A549 (cell line): ENCODE measurements around the gene NFE2.
"Not testable (repeated sequence)": the region's sequence is repeated elsewhere in the genome, so short reads cannot be mapped to it uniquely, and the experiment has no call there.

Source experiments
- CTCF ChIP-seq: fragments of >200 bp; sonication (Bioruptor Twin); formaldehyde crosslinking; IDR thresholded peaks from 3 replicates; pipeline ENCODE4 v1.5.1; 2016
- HDAC2 ChIP-seq: fragments of 200-600 bp; sonication (generic); IDR thresholded peaks from 2 replicates; pipeline ENCODE4 v1.6.1; 2016
- JUN ChIP-seq, 2 experiments: fragments of >200 bp; sonication (Bioruptor Twin); formaldehyde crosslinking; IDR thresholded peaks; 2 replicates in 1 of 2; 3 replicates in 1 of 2; pipeline ENCODE4 v1.6.1; 2016 to 2017
- JUNB ChIP-seq: fragments of >200 bp; sonication (Bioruptor Twin); formaldehyde crosslinking; IDR thresholded peaks from 2 replicates; pipeline ENCODE4 v1.6.1; 2016
- MAX ChIP-seq: IDR thresholded peaks from 2 replicates; pipeline ENCODE4 v1.6.1; 2012
- NPAS2 ChIP-seq: fragments of 250-450 bp; sonication (Bioruptor Pico); IDR thresholded peaks from 2 replicates; pipeline ENCODE4 v1.8.0; 2022; ENCODE audit warnings: mild to moderate bottlenecking, moderate library complexity, borderline replicate concordance
- POLR2A ChIP-seq: IDR thresholded peaks from 2 replicates; pipeline ENCODE4 v1.6.1; 2012; ENCODE audit warnings: mild to moderate bottlenecking, low read length
- POLR2AphosphoS2 ChIP-seq: conservative IDR thresholded peaks from 2 replicates; pipeline ENCODE4 v1.6.1; 2012; ENCODE audit warnings: low read length, improper control_type of control experiment, inconsistent platforms
- REST ChIP-seq: fragments of 200-600 bp; sonication (generic); IDR thresholded peaks from 2 replicates; pipeline ENCODE4 v1.6.1; 2016; ENCODE audit warnings: antibody characterized with exemption, mild to moderate bottlenecking, moderate library complexity
- RFX5 ChIP-seq: fragments of 450-650 bp; IDR thresholded peaks from 2 replicates; pipeline ENCODE4 v1.7.1; 2014; ENCODE audit warnings: antibody characterized with exemption, mild to moderate bottlenecking, moderate library complexity
- TP53 ChIP-seq: fragments of 250-450 bp; sonication (Bioruptor Pico); IDR thresholded peaks from 2 replicates; pipeline ENCODE4 v1.5.0; 2021; ENCODE audit warnings: mild to moderate bottlenecking, moderate library complexity
- ZFP36 ChIP-seq: fragments of 450-650 bp; IDR thresholded peaks from 2 replicates; pipeline ENCODE4 v1.6.1; 2014; ENCODE audit warnings: borderline replicate concordance; ENCODE audit not compliant: partially characterized antibody
- ZSCAN20 ChIP-seq: fragments of 250-450 bp; sonication (Bioruptor Pico); IDR thresholded peaks from 2 replicates; pipeline ENCODE4 v1.8.0; 2022; ENCODE audit warnings: mild to moderate bottlenecking, moderate library complexity

- not testable (repeated sequence) for TF ChIP-seq REST; MAX; ZFP36; ZSCAN20 (CRISPR knock-in tag); TP53; RFX5; POLR2A; CTCF; POLR2AphosphoS2; NPAS2 (CRISPR knock-in tag); HDAC2; JUN (IDR thresholded peaks at IDR 0.05); JUNB
These were observed 19.1 kb downstream of the NFE2 start for GRCh38 chr12:54281694-54282093.
